HepG2 (cell line): ENCODE measurements around the gene ZDHHC16. TPM values are rescaled to one million over a fixed set of nuclear protein-coding genes. Genes with fewer than 3 reads are reported as not detected.

ENCODE experiments used
- CBX5 ChIP-seq: sonication (generic); formaldehyde crosslinking; IDR thresholded peaks from 2 replicates; pipeline ENCODE4 v1.4.0; 2020; ENCODE audit warnings: missing genetic modification reagents, borderline replicate concordance
- FOXK1 ChIP-seq: sonication (generic); formaldehyde crosslinking; IDR thresholded peaks from 2 replicates; pipeline ENCODE4 v1.4.0; 2020; ENCODE audit warnings: low read depth, missing genetic modification reagents, borderline replicate concordance
- FOXO1 ChIP-seq: sonication (generic); formaldehyde crosslinking; IDR thresholded peaks from 2 replicates; pipeline ENCODE4 v1.4.0; 2020; ENCODE audit warnings: missing genetic modification reagents
- SRF ChIP-seq: IDR thresholded peaks from 2 replicates; pipeline ENCODE4 v1.6.1; 2011; ENCODE audit warnings: mild to moderate bottlenecking, low read depth, low read length, moderate library complexity
- ZBTB7B ChIP-seq: sonication (generic); formaldehyde crosslinking; IDR thresholded peaks from 2 replicates; pipeline ENCODE4 v1.4.0; 2020; ENCODE audit warnings: missing genetic modification reagents
- ZFP62 ChIP-seq: sonication (generic); formaldehyde crosslinking; IDR thresholded peaks from 2 replicates; pipeline ENCODE4 v1.4.0; 2020; ENCODE audit warnings: missing genetic modification reagents
- ZNF484 ChIP-seq: sonication (generic); formaldehyde crosslinking; IDR thresholded peaks from 2 replicates; pipeline ENCODE4 v1.5.1; 2020; ENCODE audit warnings: mild to moderate bottlenecking, low read depth, missing genetic modification reagents, borderline replicate concordance
- polyA plus RNA-seq, 8 experiments: library from polyadenylated mRNA; depleted of rRNA in 3 of 8; stranded (reverse) in 7 of 8; unstranded in 1 of 8; fragments of >200 nt; fragmentation: Illumina TruSeq in 4 of 8; extraction: Trizol in 4 of 8; gene quantifications; 2 replicates each; pipeline versions ENCODE4 v1.2.1 to v1.2.3, GENCODE V29; 2011 to 2016; ENCODE audit warnings: low read depth in 4 of 8, missing spikeins in 1 of 8, mixed read lengths in 1 of 8; ENCODE audit not compliant: insufficient read depth in 1 of 8
- total RNA-seq, 5 experiments: library from RNA; depleted of rRNA; stranded (reverse); fragments of >200 nt; fragmentation: Illumina TruSeq; extraction: Trizol; gene quantifications; 2 replicates each; pipeline ENCODE4 v1.2.3, GENCODE V29; 2016; ENCODE audit warnings: low read depth in 1 of 5
- TF ChIP-seq, protein P1 (sequence below): sonication (generic); formaldehyde crosslinking; IDR thresholded peaks from one replicate; pipeline ENCODE4 v1.5.1; 2020; ENCODE audit warnings: mild to moderate bottlenecking, missing genetic modification reagents; ENCODE audit errors: not compliant biosample characterization
- TF ChIP-seq, protein P2 (sequence below): sonication (generic); formaldehyde crosslinking; IDR thresholded peaks from 2 replicates; pipeline ENCODE4 v1.8.0; 2022; ENCODE audit warnings: mild to moderate bottlenecking, missing genetic modification reagents
- TF ChIP-seq, protein P3 (sequence below), 2 experiments: IDR thresholded peaks; 2 replicates each; pipeline ENCODE4 v1.6.1; 2011 to 2012; ENCODE audit warnings: low read length in 2 of 2, borderline replicate concordance in 1 of 2, low read depth in 1 of 2, mild to moderate bottlenecking in 1 of 2, moderate library complexity in 1 of 2
- TF ChIP-seq, protein P4 (sequence below): sonication (generic); formaldehyde crosslinking; IDR thresholded peaks from 2 replicates; pipeline ENCODE4 v1.8.1; 2022; ENCODE audit warnings: low read depth, mild to moderate bottlenecking, missing genetic modification reagents

The ZDHHC16 gene
- total and polyA plus RNA-seq, 2 of the 13 experiments (the other 11 are each of a cell fraction or from before 2014, with no cell fraction given): 40.8 to 41.8 TPM

DNA sequence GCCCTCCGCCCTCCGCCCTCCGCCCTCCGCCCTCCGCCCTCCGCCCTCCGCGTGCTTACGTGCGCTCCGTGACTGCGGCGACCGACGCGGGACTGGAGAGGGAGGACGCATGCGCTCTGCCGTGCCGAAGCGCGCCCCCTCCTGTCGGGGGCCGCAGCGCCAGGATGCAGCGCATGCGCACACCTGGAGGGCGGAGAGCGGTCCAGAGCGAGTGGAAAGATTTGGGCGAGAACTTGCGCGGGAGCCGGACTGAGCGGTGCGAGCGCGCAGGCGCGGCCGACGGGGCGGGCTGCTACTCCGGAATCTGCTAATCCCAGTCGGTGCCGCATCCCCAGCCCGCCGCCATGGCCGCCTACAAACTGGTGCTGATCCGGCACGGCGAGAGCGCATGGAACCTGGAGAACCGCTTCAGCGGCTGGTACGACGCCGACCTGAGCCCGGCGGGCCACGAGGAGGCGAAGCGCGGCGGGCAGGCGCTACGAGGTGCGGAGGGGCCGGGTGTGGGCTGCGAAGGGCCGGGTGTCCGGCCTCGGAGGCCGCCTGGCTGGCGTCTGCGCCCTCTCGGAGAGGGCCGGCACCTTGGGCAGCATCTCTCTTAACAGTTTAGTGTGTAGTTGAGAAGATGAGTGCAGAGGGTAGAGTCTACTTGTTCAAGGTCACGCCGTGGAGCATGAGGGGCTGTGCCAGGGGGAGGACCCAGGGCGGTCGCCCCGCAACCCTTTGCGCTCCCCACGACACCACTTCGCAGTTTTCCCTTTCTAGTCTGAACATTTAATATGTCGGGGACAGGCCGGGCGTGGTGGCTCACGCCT is 19.8 kb upstream of the ZDHHC16 start, which contains the start of gene PGAM1 (continued):
- TF ChIP-seq, protein P1, sequence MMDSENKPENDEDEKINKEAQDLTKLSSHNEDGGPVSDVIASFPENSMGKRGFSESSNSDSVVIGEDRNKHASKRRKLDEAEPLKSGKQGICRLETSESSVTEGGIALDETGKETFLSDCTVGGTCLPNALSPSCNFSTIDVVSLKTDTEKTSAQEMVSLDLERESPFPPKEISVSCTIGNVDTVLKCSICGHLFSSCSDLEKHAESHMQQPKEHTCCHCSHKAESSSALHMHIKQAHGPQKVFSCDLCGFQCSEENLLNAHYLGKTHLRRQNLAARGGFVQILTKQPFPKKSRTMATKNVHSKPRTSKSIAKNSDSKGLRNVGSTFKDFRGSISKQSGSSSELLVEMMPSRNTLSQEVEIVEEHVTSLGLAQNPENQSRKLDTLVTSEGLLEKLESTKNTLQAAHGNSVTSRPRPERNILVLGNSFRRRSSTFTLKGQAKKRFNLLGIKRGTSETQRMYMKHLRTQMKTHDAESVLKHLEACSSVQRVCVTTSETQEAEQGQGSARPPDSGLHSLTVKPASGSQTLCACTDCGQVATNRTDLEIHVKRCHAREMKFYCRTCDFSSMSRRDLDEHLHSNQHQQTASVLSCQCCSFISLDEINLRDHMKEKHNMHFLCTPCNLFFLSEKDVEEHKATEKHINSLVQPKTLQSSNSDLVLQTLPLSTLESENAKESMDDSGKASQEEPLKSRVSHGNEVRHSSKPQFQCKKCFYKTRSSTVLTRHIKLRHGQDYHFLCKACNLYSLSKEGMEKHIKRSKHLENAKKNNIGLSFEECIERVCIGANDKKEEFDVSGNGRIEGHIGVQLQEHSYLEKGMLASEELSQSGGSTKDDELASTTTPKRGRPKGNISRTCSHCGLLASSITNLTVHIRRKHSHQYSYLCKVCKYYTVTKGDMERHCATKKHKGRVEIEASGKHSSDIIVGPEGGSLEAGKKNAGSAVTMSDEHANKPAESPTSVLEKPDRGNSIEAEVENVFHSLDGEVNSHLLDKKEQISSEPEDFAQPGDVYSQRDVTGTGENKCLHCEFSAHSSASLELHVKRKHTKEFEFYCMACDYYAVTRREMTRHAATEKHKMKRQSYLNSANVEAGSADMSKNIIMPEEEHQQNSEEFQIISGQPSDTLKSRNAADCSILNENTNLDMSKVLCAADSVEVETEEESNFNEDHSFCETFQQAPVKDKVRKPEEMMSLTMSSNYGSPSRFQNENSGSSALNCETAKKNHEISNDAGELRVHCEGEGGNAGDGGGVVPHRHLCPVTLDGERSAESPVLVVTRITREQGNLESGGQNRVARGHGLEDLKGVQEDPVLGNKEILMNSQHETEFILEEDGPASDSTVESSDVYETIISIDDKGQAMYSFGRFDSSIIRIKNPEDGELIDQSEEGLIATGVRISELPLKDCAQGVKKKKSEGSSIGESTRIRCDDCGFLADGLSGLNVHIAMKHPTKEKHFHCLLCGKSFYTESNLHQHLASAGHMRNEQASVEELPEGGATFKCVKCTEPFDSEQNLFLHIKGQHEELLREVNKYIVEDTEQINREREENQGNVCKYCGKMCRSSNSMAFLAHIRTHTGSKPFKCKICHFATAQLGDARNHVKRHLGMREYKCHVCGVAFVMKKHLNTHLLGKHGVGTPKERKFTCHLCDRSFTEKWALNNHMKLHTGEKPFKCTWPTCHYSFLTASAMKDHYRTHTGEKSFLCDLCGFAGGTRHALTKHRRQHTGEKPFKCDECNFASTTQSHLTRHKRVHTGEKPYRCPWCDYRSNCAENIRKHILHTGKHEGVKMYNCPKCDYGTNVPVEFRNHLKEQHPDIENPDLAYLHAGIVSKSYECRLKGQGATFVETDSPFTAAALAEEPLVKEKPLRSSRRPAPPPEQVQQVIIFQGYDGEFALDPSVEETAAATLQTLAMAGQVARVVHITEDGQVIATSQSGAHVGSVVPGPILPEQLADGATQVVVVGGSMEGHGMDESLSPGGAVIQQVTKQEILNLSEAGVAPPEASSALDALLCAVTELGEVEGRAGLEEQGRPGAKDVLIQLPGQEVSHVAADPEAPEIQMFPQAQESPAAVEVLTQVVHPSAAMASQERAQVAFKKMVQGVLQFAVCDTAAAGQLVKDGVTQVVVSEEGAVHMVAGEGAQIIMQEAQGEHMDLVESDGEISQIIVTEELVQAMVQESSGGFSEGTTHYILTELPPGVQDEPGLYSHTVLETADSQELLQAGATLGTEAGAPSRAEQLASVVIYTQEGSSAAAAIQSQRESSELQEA (CRISPR knock-in tag): peak; percentile 71
- TF ChIP-seq CBX5 (CRISPR knock-in tag) (no peak), ZFP62 (CRISPR knock-in tag) (no peak), ZNF484 (CRISPR knock-in tag) (no peak), SRF (no peak), FOXK1 (CRISPR knock-in tag) (peak; percentile 70; the same call in 1 of the 2 replicates), ZBTB7B (no peak), FOXO1 (CRISPR knock-in tag) (0 out of 2 replicates have a peak, but pooled peaks have one; percentile 29)
- TF ChIP-seq, protein P2, sequence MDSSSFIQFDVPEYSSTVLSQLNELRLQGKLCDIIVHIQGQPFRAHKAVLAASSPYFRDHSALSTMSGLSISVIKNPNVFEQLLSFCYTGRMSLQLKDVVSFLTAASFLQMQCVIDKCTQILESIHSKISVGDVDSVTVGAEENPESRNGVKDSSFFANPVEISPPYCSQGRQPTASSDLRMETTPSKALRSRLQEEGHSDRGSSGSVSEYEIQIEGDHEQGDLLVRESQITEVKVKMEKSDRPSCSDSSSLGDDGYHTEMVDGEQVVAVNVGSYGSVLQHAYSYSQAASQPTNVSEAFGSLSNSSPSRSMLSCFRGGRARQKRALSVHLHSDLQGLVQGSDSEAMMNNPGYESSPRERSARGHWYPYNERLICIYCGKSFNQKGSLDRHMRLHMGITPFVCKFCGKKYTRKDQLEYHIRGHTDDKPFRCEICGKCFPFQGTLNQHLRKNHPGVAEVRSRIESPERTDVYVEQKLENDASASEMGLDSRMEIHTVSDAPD: no peak
- TF ChIP-seq, protein P3, sequence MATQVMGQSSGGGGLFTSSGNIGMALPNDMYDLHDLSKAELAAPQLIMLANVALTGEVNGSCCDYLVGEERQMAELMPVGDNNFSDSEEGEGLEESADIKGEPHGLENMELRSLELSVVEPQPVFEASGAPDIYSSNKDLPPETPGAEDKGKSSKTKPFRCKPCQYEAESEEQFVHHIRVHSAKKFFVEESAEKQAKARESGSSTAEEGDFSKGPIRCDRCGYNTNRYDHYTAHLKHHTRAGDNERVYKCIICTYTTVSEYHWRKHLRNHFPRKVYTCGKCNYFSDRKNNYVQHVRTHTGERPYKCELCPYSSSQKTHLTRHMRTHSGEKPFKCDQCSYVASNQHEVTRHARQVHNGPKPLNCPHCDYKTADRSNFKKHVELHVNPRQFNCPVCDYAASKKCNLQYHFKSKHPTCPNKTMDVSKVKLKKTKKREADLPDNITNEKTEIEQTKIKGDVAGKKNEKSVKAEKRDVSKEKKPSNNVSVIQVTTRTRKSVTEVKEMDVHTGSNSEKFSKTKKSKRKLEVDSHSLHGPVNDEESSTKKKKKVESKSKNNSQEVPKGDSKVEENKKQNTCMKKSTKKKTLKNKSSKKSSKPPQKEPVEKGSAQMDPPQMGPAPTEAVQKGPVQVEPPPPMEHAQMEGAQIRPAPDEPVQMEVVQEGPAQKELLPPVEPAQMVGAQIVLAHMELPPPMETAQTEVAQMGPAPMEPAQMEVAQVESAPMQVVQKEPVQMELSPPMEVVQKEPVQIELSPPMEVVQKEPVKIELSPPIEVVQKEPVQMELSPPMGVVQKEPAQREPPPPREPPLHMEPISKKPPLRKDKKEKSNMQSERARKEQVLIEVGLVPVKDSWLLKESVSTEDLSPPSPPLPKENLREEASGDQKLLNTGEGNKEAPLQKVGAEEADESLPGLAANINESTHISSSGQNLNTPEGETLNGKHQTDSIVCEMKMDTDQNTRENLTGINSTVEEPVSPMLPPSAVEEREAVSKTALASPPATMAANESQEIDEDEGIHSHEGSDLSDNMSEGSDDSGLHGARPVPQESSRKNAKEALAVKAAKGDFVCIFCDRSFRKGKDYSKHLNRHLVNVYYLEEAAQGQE (IDR thresholded peaks at IDR 0.05; ENCODE audit: borderline replicate concordance in 1 of 2, low read depth in 1 of 2, low read length in 2 of 2): no peak; a peak in 1 of 4 replicates
- TF ChIP-seq, protein P4, sequence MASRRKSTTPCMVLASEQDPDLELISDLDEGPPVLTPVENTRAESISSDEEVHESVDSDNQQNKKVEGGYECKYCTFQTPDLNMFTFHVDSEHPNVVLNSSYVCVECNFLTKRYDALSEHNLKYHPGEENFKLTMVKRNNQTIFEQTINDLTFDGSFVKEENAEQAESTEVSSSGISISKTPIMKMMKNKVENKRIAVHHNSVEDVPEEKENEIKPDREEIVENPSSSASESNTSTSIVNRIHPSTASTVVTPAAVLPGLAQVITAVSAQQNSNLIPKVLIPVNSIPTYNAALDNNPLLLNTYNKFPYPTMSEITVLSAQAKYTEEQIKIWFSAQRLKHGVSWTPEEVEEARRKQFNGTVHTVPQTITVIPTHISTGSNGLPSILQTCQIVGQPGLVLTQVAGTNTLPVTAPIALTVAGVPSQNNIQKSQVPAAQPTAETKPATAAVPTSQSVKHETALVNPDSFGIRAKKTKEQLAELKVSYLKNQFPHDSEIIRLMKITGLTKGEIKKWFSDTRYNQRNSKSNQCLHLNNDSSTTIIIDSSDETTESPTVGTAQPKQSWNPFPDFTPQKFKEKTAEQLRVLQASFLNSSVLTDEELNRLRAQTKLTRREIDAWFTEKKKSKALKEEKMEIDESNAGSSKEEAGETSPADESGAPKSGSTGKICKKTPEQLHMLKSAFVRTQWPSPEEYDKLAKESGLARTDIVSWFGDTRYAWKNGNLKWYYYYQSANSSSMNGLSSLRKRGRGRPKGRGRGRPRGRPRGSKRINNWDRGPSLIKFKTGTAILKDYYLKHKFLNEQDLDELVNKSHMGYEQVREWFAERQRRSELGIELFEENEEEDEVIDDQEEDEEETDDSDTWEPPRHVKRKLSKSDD: peak; percentile 56; the same call in 1 of the 2 replicates
